ENCODE measurements around the gene SPEF1. TPM values are rescaled to one million over a fixed set of nuclear protein-coding genes. Genes with fewer than 3 reads are reported as not detected.
"Not testable (repeated sequence)": the region's sequence is repeated elsewhere in the genome, so short reads cannot be mapped to it uniquely, and the experiment has no call there.

Gene SPEF1
- total RNA-seq, 1 experiment from 2014 or later = 0.24 TPM

GRCh38 chr20:3789201-3789600 lies 8.0 kb upstream of the SPEF1 start:
- not testable (repeated sequence) for DNase-seq; H4K5ac ChIP-seq (ENCODE audit: insufficient read length, low read depth, low read length); H2BK15ac ChIP-seq (ENCODE audit: low read depth, low read length); H3K9ac ChIP-seq (ENCODE audit: extremely low read depth, insufficient read length, low read length); H3K36me3 Mint-ChIP-seq (ENCODE audit: insufficient read depth in 1 of 3, low read depth in 3 of 3); H4K8ac ChIP-seq (replicated peaks; ENCODE audit: insufficient read length, low read depth, low read length); H3K9me3 ChIP-seq (ENCODE audit: control insufficient read depth, low read depth, low read length); H2AFZ ChIP-seq (ENCODE audit: low read length); H3K4ac ChIP-seq (ENCODE audit: low read depth, low read length); H3K18ac ChIP-seq (ENCODE audit: insufficient read length, low read depth, low read length); H2BK20ac ChIP-seq (ENCODE audit: low read depth, low read length, poor library complexity, severe bottlenecking); H3K79me1 ChIP-seq (ENCODE audit: insufficient read depth, low read depth, low read length, poor library complexity, severe bottlenecking); H4K20me1 ChIP-seq (ENCODE audit: control insufficient read depth, insufficient read depth, insufficient read length); H3K27ac ChIP-seq (ENCODE audit: insufficient read length, low read depth, low read length); H3K27me3 ChIP-seq (ENCODE audit: insufficient read depth, low read length); H3K4me1 Mint-ChIP-seq; H3K14ac ChIP-seq (ENCODE audit: insufficient read depth, low read length); H2BK12ac ChIP-seq (ENCODE audit: insufficient read length, low read depth, low read length); H2AK5ac ChIP-seq (ENCODE audit: insufficient read length, low read length); H3K23me2 ChIP-seq (ENCODE audit: insufficient read length, low read depth, low read length, poor library complexity, severe bottlenecking); H4K91ac ChIP-seq (ENCODE audit: insufficient read length, low read depth, low read length); H2BK120ac ChIP-seq (ENCODE audit: low read depth, low read length, poor library complexity, severe bottlenecking); H3K4me1 ChIP-seq (ENCODE audit: insufficient read depth, low read length); H2BK5ac ChIP-seq (ENCODE audit: insufficient read length, low read length); H3K4me3 Mint-ChIP-seq; H3K9me3 Mint-ChIP-seq; H3K79me2 ChIP-seq (ENCODE audit: insufficient read depth, low read length); H3K23ac ChIP-seq (ENCODE audit: insufficient read length, low read depth, low read length); H3T11ph ChIP-seq (ENCODE audit: low read length); H3K4me2 ChIP-seq (ENCODE audit: insufficient read depth, insufficient read length, low read length); H3K56ac ChIP-seq (ENCODE audit: insufficient read length, low read depth, low read length)
- Mint-ChIP-seq H3K27ac (peak overlapping the region in 1 of 3 experiments; percentile 2; a peak in 1 of 7 replicates), H3K27me3 (ENCODE audit: low read depth) (peaks cover 33% of the 10 kb centered on the region)
- no CpG with 5 or more reads among the region's 4 CpGs for WGBS (ENCODE audit: extremely low coverage, insufficient read length, low lambda C conversion rate)

Data from H9 (cell line).